Panc1 (cell line): ENCODE results near the gene MORN4. TPM values are rescaled to one million over a fixed set of nuclear protein-coding genes. Genes with fewer than 3 reads are reported as not detected.

Experiments
- ATAC-seq: fragments of 200-7000 bp; cut with Tn5 transposase; 2 replicates; pipeline ENCODE4 v1.9.1; 2020; ENCODE audit warnings: mild to moderate bottlenecking, moderate library complexity
- BruUV-seq: library from RNA; stranded (reverse); fragments of 400-500 nt; replicated peaks from 2 replicates; lab custom pipeline; 2021; lab: Mats Ljungman, UMichigan
- CTCF ChIA-PET: fragments of 300-600 bp; sonication (Branson Sonifier 250); formaldehyde crosslinking; loops from one replicate; lab custom pipeline; 2022; ENCODE audit warnings: antibody characterized with exemption; lab: Charles Lee
- POLR2A ChIA-PET: fragments of 300-600 bp; sonication (Branson Sonifier 250); formaldehyde crosslinking; loops from one replicate; lab custom pipeline; 2022; ENCODE audit warnings: antibody characterized with exemption; lab: Charles Lee
- DNase-seq: peaks from one replicate; pipeline ENCODE4 v3.0.0-alpha.2; 2010; ENCODE audit warnings: low read depth, low spot score
- H3K27ac ChIP-seq: 2 replicates; pipeline ENCODE4 v1.5.1; 2011; ENCODE audit warnings: mild to moderate bottlenecking, low read length, inconsistent platforms
- H3K27me3 ChIP-seq: fragments of 200-500 bp; sonication (Bioruptor generic); 2 replicates; pipeline ENCODE4 v1.6.0; 2014; ENCODE audit warnings: low read length, inconsistent platforms; ENCODE audit not compliant: control insufficient read depth, insufficient read depth
- H3K36me3 ChIP-seq: fragments of 200-500 bp; sonication (Bioruptor generic); 2 replicates; pipeline ENCODE4 v1.5.1; 2014; ENCODE audit warnings: inconsistent platforms, mild to moderate bottlenecking, low read length, moderate library complexity; ENCODE audit not compliant: control insufficient read depth, insufficient read depth
- H3K4me1 ChIP-seq: 2 replicates; pipeline ENCODE4 v1.5.1; 2011; ENCODE audit warnings: inconsistent platforms, mild to moderate bottlenecking, low read length, moderate library complexity; ENCODE audit not compliant: control insufficient read depth, insufficient read depth
- H3K4me3 ChIP-seq, 2 experiments: 2 replicates each; pipeline ENCODE4 v1.5.1; 2011 to 2012; ENCODE audit warnings: low read depth in 2 of 2, low read length in 2 of 2, mild to moderate bottlenecking in 2 of 2, inconsistent platforms in 1 of 2, moderate library complexity in 1 of 2
- H3K9me3 ChIP-seq: fragments of 200-500 bp; sonication (Bioruptor generic); 2 replicates; pipeline ENCODE4 v1.5.1; 2014; ENCODE audit warnings: low read depth, mild to moderate bottlenecking, inconsistent platforms, low read length, moderate library complexity; ENCODE audit not compliant: control insufficient read depth, insufficient read depth
- POLR2AphosphoS5 ChIP-seq: IDR thresholded peaks from 2 replicates; pipeline ENCODE4 v1.6.1; 2012; ENCODE audit warnings: mild to moderate bottlenecking, low read depth, low read length, moderate library complexity
- SIN3A ChIP-seq: IDR thresholded peaks from 2 replicates; pipeline ENCODE4 v1.6.1; 2012; ENCODE audit warnings: low read depth, mild to moderate bottlenecking, low read length, moderate library complexity, borderline replicate concordance; ENCODE audit not compliant: insufficient read depth
- TCF7L2 ChIP-seq: IDR thresholded peaks from 2 replicates; pipeline ENCODE4 v1.6.1; 2011; ENCODE audit warnings: mild to moderate bottlenecking, low read depth, low read length, inconsistent platforms
- in situ Hi-C: cut with HindIII; loops from 2 replicates; pipeline ENCODE4 v1.10.0; 2016; ENCODE audit warnings: low sequenced_read_pairs, low pct_unique_long_range_greater_than_20kb
- intact Hi-C: fragments of 100-400 bp; cut with micrococcal nuclease; formaldehyde crosslinking; loops from one replicate; pipeline ENCODE4 v1.10.0; 2022; ENCODE audit not compliant: unreplicated experiment
- total RNA-seq: library from RNA; stranded (reverse); gene quantifications from one replicate; pipeline ENCODE4 v1.2.1, GENCODE V29; 2021; ENCODE audit not compliant: unreplicated experiment
- TF ChIP-seq, protein P1 (sequence below), 2 experiments: IDR thresholded peaks; 2 replicates each; pipeline ENCODE4 v1.6.1; 2011 to 2012; ENCODE audit warnings: low read depth in 2 of 2, control low read depth in 1 of 2, low read length in 1 of 2, mild to moderate bottlenecking in 1 of 2, moderate library complexity in 1 of 2; ENCODE audit not compliant: insufficient read depth in 1 of 2
- TF ChIP-seq, protein P2 (sequence below): fragments of 450-650 bp; IDR thresholded peaks from 2 replicates; pipeline ENCODE4 v1.5.1; 2017; ENCODE audit warnings: mild to moderate bottlenecking

Gene MORN4
- total RNA-seq, 1 experiment from 2014 or later: 17.9 TPM

DNA sequence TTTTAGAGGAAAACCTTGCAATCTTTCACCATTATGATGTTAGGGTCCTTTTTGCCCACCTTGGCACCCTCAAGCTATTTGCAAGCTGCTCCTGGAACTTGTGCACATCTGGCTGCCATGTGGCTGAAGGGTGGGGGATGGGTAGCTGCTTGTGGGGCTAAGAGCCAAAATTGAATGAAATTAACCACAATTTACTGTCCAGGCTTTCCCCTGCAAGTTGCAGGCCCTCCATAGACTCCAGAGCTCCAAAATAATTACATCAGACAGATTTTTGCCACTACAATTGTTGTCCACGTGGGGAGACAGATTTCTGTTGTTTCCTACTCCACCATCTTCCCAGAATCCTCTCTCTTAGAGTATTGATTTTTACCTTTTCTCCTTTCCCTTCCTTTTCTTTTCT, 26.3 kb upstream of the MORN4 start:
- ChIA-PET CTCF (no interaction called here), POLR2A (interaction anchor here (0.7 kb wide), 1 partner anchor 241 kb away, joined by 6 read pairs; no protein-coding TSS in a partner anchor)
- no TSS peak for BruUV-seq
- Histone ChIP-seq H3K4me1 (no peaks in the 10 kb centered on the region), H3K36me3 (peaks cover 7% of the 10 kb centered on the region), H3K4me3 (no peak overlapping the region), H3K27me3 (no peaks in the 10 kb centered on the region), H3K9me3 (no peaks in the 10 kb centered on the region), H3K27ac (no peak overlapping the region)
- intact Hi-C loops: no loop called here
- in situ Hi-C loops: no loop called here
- TF ChIP-seq, protein P1, sequence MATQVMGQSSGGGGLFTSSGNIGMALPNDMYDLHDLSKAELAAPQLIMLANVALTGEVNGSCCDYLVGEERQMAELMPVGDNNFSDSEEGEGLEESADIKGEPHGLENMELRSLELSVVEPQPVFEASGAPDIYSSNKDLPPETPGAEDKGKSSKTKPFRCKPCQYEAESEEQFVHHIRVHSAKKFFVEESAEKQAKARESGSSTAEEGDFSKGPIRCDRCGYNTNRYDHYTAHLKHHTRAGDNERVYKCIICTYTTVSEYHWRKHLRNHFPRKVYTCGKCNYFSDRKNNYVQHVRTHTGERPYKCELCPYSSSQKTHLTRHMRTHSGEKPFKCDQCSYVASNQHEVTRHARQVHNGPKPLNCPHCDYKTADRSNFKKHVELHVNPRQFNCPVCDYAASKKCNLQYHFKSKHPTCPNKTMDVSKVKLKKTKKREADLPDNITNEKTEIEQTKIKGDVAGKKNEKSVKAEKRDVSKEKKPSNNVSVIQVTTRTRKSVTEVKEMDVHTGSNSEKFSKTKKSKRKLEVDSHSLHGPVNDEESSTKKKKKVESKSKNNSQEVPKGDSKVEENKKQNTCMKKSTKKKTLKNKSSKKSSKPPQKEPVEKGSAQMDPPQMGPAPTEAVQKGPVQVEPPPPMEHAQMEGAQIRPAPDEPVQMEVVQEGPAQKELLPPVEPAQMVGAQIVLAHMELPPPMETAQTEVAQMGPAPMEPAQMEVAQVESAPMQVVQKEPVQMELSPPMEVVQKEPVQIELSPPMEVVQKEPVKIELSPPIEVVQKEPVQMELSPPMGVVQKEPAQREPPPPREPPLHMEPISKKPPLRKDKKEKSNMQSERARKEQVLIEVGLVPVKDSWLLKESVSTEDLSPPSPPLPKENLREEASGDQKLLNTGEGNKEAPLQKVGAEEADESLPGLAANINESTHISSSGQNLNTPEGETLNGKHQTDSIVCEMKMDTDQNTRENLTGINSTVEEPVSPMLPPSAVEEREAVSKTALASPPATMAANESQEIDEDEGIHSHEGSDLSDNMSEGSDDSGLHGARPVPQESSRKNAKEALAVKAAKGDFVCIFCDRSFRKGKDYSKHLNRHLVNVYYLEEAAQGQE (IDR thresholded peaks at IDR 0.05; ENCODE audit: insufficient read depth in 1 of 2, low read depth in 2 of 2, low read length in 1 of 2): no peak
- TF ChIP-seq POLR2AphosphoS5: no peak
- TF ChIP-seq SIN3A: no peak
- no peak for TF ChIP-seq TCF7L2
- TF ChIP-seq, protein P2, sequence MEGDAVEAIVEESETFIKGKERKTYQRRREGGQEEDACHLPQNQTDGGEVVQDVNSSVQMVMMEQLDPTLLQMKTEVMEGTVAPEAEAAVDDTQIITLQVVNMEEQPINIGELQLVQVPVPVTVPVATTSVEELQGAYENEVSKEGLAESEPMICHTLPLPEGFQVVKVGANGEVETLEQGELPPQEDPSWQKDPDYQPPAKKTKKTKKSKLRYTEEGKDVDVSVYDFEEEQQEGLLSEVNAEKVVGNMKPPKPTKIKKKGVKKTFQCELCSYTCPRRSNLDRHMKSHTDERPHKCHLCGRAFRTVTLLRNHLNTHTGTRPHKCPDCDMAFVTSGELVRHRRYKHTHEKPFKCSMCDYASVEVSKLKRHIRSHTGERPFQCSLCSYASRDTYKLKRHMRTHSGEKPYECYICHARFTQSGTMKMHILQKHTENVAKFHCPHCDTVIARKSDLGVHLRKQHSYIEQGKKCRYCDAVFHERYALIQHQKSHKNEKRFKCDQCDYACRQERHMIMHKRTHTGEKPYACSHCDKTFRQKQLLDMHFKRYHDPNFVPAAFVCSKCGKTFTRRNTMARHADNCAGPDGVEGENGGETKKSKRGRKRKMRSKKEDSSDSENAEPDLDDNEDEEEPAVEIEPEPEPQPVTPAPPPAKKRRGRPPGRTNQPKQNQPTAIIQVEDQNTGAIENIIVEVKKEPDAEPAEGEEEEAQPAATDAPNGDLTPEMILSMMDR: no peak
- ATAC-seq (no peak), DNase-seq (no peak)

DNA sequence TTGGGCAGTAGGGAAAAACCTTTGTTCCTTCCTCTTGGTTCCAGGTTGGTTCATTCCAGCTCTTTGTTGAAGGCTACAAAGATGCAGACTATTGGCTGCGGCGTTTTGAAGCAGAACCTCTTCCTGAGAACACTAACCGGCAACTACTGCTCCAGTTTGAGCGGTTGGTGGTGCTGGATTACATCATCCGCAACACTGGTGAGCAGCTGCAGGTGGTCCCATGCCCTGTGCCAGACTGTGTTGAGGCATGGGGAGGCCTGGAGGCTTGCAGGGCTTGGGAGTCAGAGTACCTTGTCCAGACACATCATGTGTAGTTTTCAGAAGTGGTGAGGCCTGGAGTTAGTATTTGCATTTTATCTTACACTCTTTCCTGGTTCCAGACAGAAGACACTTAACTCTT, 23.5 kb upstream of the MORN4 start:
- intact Hi-C loops: no loop called here
- H3K4me1 ChIP-seq: no peaks in the 10 kb centered on the region
- H3K27me3 ChIP-seq: no peaks in the 10 kb centered on the region
- POLR2A ChIA-PET: no interaction called here
- no peak overlapping the region for H3K27ac ChIP-seq
- in situ Hi-C loops: no loop called here
- ATAC-seq (no peak), DNase-seq (no peak)
- CTCF ChIA-PET: no interaction called here
- no peak for TF ChIP-seq SIN3A
- no peak for TF ChIP-seq TCF7L2
- no peak for TF ChIP-seq POLR2AphosphoS5
- TF ChIP-seq, protein P1 (IDR thresholded peaks at IDR 0.05; ENCODE audit: insufficient read depth in 1 of 2, low read depth in 2 of 2, low read length in 1 of 2): no peak
- TF ChIP-seq, protein P2: no peak
- no TSS peak for BruUV-seq
- H3K4me3 ChIP-seq: no peak overlapping the region
- no peaks in the 10 kb centered on the region for H3K9me3 ChIP-seq
- no peaks in the 10 kb centered on the region for H3K36me3 ChIP-seq
